HT-29 (cell line): ENCODE data around the gene KCNF1. TPM values are rescaled to one million over a fixed set of nuclear protein-coding genes. Genes with fewer than 3 reads are reported as not detected.

Experiments used
- DNase-seq: peaks from one replicate; pipeline ENCODE4 v3.0.0-alpha.2; 2015; ENCODE audit warnings: low spot score
- small RNA-seq: library from RNA; depleted of rRNA; stranded (forward); fragments of <200 nt; gene quantifications from one replicate; pipeline ENCODE3, GENCODE V24; 2014
- total RNA-seq: library from RNA; depleted of rRNA; stranded (reverse); fragments of >200 nt; shearing (Covaris generic); gene quantifications from 2 replicates; pipeline ENCODE4 v1.2.3, GENCODE V29; 2014; rRNA removed

The KCNF1 gene
- total RNA-seq, 1 experiment from 2014 or later: 0.66 TPM

- DNase-seq: no peak
These were observed 49.7 kb downstream of the KCNF1 start for GRCh38 chr2:10961490-10961875.

DNA sequence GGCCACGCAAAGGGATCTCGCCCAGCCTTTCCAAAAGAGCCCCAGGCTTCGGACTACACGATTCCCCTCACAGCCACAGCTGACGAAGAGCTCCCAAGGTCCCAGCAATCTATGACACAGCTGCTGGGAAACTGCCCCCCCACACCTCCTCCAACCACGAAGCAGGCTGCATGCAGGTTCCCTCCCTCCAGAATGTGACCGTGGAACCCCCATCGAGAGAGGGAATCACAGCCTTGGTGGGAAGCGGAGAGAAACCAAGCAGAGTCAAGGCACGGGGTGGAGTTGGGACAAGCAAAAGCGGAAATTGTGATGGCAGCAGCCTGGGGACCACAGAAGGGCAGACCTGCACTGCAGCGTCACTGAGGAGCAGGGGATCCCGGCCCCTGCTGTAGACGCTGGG is 50.3 kb downstream of the KCNF1 start:
- DNase-seq: no peak

DNA sequence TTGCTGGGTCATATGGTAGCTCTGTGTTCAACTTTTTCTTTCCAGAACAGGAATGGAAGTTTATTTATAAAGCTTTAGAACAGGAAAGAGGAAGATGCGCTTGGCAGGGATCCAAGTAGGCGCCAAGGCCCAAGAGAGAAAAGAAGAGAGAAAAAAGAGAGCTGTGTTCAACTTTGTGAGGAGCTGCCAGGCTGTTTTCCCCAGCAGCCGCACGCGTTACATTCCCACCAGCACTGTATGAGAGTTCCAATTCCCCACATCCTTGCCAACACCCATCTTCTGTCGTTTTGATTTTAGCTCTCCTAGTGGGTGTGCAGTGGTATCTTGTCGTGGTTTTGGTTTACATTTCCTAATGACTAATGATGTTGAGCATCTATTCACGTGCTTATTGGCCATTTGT is 51.4 kb downstream of the KCNF1 start:
- DNase-seq: no peak

Small RNA genes lying within 50 kb of the gene (small RNA-seq; reads per million reads assigned to genes)
- not detected for gene AC079587.1

Other genes with a start within 250 kb of the KCNF1 start
- 19.0 and 20.5 TPM in 2 replicates for gene NOL10, start 222.0 kb upstream of the KCNF1 start, total RNA-seq
- not detected in 2 replicates for gene ATP6V1C2, start 190.3 kb upstream of the KCNF1 start, total RNA-seq
- gene PDIA6, start 99.1 kb upstream of the KCNF1 start, total RNA-seq: 193 and 206 TPM in 2 replicates
- 16.7 and 28.2 TPM in 2 replicates for gene SLC66A3, start 243.5 kb downstream of the KCNF1 start, total RNA-seq